OCI-LY3 (cell line): Measurements from ENCODE around the gene TTLL9.

Experiments
- CTCF ChIP-seq: fragments of 200-600, 300-600 bp; sonication (generic); IDR thresholded peaks from 2 replicates; pipeline ENCODE4 v1.5.1; 2014; ENCODE audit warnings: antibody characterized with exemption, low read length, low read depth
- EZH2phosphoT487 ChIP-seq: fragments of 200-600 bp; shearing (Covaris generic); IDR thresholded peaks from 2 replicates; pipeline ENCODE4 v1.6.1; 2018; ENCODE audit warnings: antibody characterized with exemption, mixed run types, low read depth

GRCh38 chr20:31901615-31902014 lies 31.2 kb downstream of the TTLL9 start:
- no peak for TF ChIP-seq CTCF
- no peak for TF ChIP-seq EZH2phosphoT487
